ENCODE measurements around the gene COPE.

COPE gene

DNA sequence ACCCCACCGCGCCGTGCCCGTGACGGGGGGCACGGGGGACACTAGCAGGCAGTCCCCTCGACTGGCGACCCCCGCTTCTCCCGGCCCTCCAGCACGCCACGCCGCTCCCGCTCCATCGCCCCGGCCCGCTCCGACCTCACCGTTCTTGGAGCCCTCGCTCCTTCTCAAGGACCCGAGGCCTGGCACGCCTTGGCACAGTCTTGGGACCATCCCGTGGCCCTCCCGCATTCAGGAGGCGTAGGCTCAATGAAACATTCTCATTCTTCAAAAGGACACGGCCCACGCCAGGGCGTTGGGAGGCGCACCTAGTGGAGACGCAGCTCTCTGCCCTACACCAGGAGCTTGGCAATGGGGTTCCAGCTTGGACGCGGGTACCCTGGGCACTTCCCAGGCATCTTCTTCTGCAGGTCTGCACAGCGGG is 22.8 kb downstream of the COPE start:
- TF ChIP-seq, protein P1, sequence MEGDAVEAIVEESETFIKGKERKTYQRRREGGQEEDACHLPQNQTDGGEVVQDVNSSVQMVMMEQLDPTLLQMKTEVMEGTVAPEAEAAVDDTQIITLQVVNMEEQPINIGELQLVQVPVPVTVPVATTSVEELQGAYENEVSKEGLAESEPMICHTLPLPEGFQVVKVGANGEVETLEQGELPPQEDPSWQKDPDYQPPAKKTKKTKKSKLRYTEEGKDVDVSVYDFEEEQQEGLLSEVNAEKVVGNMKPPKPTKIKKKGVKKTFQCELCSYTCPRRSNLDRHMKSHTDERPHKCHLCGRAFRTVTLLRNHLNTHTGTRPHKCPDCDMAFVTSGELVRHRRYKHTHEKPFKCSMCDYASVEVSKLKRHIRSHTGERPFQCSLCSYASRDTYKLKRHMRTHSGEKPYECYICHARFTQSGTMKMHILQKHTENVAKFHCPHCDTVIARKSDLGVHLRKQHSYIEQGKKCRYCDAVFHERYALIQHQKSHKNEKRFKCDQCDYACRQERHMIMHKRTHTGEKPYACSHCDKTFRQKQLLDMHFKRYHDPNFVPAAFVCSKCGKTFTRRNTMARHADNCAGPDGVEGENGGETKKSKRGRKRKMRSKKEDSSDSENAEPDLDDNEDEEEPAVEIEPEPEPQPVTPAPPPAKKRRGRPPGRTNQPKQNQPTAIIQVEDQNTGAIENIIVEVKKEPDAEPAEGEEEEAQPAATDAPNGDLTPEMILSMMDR (IDR thresholded peaks at IDR 0.05; ENCODE audit: insufficient read depth, missing control alignments): no peak
- FAIRE-seq (no peak), DNase-seq (ENCODE audit: insufficient read length, low spot score) (no peak)

DNA sequence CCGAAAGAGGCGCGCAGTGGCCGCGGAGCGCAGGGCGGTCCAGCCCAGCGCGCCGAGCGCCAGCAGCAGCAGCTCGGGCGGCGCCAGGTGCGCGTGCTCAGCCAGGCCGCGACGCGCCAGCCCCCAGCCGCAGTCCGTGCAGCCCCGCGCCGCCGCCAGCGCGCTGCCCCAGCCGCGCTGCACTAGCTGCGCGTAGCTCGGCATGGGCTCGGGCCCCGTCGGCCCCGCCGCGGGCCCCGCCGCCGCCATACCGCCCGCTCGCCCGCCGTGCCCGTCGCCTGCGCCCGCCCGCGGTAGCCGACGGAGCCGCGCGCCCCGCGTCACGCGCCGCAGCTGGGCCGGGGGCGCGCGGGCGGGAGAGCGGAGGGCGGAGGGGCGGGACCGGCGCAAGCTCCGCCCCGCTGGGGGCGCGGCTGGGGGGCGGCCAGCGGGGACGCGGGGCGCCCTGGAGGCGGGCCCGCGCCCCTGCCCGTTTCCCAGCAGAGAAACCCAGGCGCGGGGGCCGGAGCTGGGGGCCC is 23.3 kb downstream of the COPE start, which contains the start of gene CERS1:
Gene CERS1 (minus strand): TSS at position 335 of the 518 bp plus-strand sequence. CDS start 86 bp downstream, at position 249.
- FAIRE-seq (no peak), DNase-seq (ENCODE audit: insufficient read length, low spot score) (peak; percentile 88)
- TF ChIP-seq, protein P1 (IDR thresholded peaks at IDR 0.05; ENCODE audit: insufficient read depth, missing control alignments): no peak

DNA sequence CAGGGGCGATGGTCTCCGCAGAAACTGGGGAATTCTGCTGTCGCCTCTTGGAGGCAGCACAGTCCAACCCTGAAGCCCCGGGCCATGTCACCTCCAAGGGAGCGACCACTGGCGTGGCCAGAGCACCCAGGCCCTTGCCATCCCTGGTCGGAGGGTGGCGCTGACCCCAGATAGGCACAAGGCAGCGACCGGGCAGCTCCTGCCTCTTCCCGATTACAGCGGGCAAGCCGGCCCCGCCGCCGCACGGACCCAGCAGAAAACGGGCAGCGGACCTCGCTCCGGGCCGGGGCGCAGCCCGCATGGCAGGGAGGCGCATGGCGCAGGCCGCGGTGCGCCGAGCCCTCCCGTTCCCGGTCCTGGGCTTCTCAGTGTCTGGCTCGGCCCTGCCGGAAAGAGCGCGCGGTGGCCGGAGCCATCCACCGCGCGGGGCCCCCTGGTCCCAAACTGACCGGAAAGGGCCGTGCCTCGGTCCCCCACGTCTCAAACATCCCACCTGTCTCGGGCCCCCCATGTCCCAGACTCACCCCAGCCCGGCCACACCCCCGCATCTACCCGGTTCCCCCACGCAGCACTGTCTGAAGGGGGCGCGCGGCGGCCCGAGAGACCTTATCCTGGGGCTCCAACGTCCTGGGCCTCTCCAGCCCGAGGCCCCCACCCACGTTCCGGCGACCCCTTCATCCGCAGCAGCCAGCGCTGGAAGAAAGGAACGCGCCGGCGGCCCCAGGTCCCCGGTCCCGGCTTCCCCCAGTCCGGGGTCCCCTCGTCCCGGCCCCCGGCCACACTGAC is 24.0 kb downstream of the COPE start:
- TF ChIP-seq, protein P1 (IDR thresholded peaks at IDR 0.05; ENCODE audit: insufficient read depth, missing control alignments): peak; percentile 40
- FAIRE-seq: no peak
- DNase-seq (ENCODE audit: insufficient read length, low spot score): peak; percentile 72

DNA sequence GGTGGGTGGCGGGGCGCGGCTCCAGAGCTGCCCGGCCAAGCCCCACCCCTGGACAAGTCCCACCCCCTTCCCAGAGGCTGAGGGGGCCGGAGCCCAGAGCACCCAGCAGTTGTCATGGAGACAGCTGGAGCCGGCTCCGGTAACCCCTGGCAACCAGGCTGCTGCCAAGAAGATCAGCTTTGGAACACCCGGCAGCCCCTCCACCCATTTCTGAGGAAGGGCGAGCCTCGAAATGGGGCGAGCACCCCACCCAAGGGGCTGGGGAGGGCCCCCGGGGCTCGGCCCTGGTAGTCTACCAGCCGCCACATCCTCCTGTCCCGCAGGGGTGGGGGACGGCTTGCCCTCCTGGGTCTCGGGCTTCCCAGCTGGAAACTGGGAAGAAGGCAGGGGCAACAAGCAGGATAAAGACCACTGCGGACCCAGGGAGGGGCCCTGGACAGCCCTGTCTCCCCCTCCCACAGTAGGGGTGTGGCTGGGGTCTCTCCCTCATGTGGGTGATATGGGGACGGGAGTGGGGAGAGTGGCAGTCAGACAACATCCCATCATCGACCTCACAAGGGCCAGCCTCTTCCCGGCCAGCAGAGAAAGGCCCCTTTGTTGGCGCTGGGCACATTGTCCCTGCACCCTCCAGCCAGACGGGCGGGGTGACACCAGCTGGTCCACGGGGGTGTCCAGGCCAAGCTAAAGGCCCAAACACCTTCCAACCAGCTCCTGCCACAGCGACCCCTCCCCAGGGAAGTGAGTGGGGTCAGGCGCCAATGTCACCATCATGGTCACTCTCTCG is 24.7 kb downstream of the COPE start:
- TF ChIP-seq, protein P1 (IDR thresholded peaks at IDR 0.05; ENCODE audit: insufficient read depth, missing control alignments): no peak
- peak; percentile 99 for DNase-seq (ENCODE audit: insufficient read length, low spot score)
- FAIRE-seq: no peak

DNA sequence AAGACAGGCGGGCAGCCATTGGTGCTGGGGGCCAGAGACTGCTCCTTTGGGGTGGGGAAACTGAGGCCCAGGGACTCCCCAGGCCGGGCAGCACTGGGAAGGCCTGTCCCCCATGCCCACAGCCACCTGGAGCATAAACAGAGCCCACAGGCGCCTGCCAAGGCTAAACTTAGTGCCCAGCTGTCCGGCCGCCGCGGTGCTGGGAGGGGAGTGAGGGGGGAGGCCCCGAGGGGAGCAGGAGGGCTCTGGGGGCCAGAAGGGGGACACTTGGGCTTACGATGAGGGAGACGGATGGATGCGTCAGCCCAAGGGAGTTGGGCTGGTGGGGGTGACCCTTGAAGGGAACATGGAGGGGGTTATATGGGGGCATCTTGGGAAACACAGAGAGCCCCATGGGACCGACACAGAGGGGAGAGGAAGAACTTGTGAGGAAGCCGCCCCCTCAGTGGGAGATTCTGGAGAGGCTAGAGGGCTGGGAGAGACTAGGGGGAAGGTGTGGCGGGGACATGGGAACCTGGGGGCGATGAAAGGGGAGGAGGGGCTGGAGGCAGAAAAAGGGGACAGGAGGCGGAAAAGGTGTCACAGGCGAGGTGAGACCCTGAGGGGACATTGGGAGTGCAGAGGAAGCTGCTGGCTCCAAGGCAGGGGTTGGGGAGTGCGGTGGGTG is 25.5 kb downstream of the COPE start:
- no peak for FAIRE-seq
- TF ChIP-seq, protein P1 (IDR thresholded peaks at IDR 0.05; ENCODE audit: insufficient read depth, missing control alignments): no peak
- DNase-seq (ENCODE audit: insufficient read length, low spot score): no peak

DNA sequence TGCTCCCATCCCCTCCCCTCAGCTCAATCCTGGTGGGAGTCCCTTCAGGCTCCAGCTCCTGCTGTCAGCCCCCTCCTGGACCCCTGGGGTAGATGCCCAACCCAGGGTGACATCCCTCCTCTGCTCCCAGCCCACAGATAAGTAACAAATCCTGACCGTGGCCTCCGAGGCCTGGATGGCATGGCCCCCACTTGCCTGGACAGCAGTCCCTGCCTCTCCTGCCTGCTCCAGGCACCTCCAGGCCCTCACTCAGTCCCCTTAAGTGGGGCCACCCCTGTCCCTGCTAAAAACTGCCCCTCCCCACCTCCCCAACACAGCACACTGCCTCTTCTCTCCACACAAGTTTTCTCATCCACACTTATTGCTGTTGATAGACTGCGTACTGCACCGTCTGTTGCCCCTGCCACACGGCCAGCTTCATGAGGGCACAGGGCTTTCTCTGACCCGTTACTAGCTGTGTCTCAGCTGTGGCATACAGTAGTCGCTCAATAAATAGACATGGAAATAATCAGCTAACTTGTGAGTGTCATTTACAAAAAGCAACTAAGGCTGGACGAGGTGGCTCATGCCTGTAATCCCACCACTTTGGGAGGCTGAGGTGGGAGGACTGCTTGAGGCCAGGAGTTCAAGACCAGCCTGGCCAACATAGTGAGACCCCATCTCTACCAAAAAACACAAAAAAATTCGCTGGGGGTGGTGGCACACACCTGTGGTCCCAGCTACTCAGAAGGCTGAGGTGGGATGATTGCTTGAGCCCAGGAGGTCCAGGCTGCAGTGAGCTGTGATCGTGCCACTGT is 29.0 kb downstream of the COPE start:
- TF ChIP-seq, protein P1 (IDR thresholded peaks at IDR 0.05; ENCODE audit: insufficient read depth, missing control alignments): no peak
- FAIRE-seq: no peak
- no peak for DNase-seq (ENCODE audit: insufficient read length, low spot score)
